Dermis microvascular lymphatic vessel endothelial cell (primary cell): ENCODE measurements around the gene USE1. TPM values are rescaled to one million over a fixed set of nuclear protein-coding genes. Genes with fewer than 3 reads are reported as not detected.

Experiments
- DNase-seq, 2 donors: peaks; one replicate each; pipeline versions ENCODE4 v3.0.0 to v3.0.0-alpha.2; 2010; ENCODE audit warnings: low read depth in 2 of 2
- total RNA-seq: library from RNA; depleted of rRNA; stranded (reverse); fragments of >200 nt; gene quantifications from 2 replicates; pipeline ENCODE4 v1.2.1, GENCODE V29; 2014

The USE1 gene
- total RNA-seq, 1 donor from 2014 or later: 11.6 TPM

DNA sequence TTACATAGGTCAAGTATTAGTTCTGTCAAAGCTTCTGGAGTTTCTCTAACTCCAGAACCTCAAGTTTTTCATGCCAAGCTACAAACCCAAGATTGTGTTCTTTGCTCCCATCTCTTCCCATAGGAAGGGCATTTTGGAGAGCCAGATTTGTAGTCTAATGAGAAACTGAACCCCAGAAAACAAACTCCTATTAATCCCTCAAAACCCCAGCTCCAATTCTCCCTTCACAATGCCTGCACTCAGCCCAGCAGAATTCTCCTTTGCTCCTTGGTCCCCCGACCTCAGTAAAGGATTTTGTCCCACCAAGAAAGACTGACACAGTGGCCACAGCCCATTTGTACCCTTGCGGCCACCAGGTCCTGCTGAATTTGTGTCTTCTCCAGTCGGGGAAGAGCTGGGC lies 41.0 kb downstream of the USE1 start:
- no peak for DNase-seq

- DNase-seq: no peak
Observed at GRCh38 chr19:17259118-17259780, 44.1 kb downstream of the USE1 start.

DNA sequence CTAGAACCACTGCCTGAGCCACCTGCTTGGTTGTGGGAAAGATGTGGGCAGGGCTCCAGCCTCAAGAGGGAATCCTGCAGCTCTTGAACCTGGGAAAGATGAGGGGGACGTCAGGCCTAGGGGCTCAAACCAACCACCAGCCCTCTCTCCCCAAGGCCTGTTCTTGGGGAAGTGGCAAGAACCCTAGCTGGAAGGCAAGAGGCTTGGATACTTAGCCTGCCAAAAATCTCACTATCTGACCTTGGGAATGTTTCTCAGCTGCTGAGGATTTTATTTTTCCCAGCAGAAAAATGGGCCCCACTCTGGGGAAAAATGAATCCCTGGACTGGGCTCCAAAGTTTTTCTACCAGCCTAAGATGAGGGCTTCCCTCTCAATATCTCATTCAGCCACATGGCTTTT lies 44.8 kb downstream of the USE1 start:
- no peak for DNase-seq

DNA sequence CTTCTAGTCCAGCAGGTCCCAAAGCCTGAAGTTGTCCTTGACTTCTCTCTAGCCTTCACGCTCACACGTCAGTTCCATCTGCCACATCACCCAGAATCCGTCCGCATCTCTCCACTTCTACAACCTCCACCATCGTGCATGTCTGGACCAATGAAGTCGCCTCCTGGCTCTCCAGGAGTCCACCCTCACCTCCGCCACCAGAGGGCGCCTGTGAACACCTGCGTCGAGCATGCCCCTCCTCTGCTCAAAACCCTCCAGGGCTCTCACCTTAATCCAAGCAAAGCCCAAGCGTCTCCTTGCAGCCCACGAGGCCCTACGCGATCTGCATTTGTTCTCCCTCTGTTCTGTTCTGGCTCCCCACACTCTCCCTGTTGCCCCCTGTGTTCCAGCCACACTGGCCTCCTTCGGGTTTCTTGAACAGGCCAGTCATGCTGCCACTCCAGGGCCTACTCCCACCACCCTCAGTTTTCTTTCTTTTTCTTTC lies 45.7 kb downstream of the USE1 start:
- DNase-seq: peak; percentile 57 to 79

DNA sequence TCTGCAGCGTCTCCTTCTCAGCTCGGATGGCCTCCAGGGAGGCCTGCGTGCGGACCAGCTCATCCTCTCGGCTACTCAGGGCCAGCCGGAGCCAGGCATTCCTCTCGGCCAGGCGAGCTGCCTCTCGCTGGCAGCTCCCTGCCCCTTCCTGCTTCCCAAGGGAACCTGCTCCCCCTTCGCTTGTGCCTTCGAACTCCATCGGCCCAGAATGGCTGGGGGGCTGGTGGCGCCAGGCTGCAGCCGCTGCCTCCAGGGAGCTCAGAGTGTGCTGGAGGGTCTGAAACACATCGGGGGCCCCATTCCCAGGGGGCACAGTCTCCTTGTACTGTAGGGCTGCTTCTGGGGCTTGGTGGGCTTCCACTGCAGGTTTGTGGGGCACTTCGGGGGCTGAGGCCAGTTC lies 47.4 kb downstream of the USE1 start:
- DNase-seq: peak in 1 of 2 donors; percentile 10

- DNase-seq: peak in 1 of 2 donors; percentile 11
Observed at GRCh38 chr19:17263712-17264640, 48.8 kb downstream of the USE1 start.

DNA sequence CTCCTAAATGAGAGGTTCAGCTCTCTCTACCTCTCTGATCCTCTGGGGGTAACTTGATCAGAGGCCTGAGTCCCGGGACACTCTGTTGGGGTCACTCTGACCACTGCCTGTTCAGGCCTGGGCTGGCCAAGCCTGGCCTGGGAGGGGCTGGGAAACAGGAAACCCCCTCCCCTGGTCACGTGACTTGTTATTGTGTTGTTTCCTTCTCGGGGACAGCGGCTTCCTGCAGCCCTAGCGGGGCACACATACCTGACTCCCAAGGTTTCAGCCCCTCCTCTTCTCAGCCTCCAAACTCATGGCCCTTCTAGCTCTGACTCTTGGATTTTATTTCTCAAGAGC lies 49.5 kb downstream of the USE1 start, which contains the start of gene USHBP1:
Gene USHBP1 (minus strand): TSS at position 105 of the 339 bp plus-strand sequence. CDS start 446 bp downstream, outside the sequence.
- DNase-seq: peak; percentile 90 to 93

DNA sequence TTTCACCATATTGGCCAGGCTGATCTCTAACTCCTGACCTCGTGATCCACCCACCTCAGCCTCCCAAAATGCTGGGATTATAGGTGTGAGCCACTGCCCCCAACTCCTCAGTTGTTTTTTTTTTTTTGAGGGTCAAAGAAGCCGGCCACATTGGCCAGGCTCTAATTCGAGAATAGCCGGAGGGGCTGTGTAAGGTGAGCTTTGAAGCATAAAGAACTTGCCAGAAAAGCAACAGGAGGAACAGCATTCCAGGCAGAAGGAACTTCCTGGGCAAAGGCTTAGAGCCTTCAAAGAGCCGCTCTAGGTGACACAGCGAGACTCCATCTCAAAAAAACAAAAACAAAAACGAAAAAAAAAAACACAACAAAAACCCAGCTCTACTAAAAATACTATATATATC lies 50.9 kb downstream of the USE1 start:
- no peak for DNase-seq

- DNase-seq: no peak
Observed at GRCh38 chr19:17266589-17266974, 51.4 kb downstream of the USE1 start.

DNA sequence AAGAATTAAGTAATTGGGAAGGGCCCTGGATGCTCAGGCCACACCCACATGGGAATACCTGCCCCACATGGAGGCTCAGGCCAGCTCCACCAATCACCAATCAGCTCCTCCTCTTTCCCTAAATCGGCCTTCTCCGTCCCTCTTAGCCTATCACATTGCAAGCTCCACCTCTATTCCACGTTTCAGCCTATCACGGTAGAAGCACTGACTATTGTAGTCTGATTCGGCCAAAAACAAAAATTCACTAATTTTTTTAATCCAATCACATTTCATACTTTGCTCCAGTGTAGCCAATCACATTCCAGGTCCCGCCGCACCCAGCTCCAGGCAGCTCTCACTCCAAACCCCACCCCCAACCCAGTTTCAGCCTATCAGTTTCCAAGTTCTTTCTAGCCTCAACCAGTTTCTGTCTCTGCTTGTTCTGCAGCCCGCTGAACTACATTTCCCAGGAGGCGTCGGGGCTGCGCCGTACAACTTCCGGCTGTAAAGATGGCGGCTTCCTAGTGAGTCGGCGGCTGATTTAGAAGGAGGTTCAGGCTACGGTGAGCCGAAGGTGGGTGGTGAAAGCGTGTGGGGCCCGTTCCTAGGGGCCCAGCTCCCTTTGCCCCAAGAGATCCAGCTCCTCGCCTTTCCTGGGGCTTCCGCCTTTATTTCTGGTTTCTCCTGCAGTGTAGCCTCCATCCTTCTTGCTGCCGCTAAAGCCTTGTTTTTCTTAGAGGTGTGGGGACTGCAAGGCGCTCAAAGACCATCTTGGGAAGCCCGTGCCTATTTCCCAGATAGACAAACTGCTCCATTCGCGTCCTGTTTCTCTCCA lies 52.0 kb downstream of the USE1 start, which contains the start of gene BABAM1:
Gene BABAM1 (plus strand): TSS at position 469 of the 814 bp plus-strand sequence. CDS start 1,364 bp downstream, outside the sequence.
- DNase-seq: peak; percentile 100

DNA sequence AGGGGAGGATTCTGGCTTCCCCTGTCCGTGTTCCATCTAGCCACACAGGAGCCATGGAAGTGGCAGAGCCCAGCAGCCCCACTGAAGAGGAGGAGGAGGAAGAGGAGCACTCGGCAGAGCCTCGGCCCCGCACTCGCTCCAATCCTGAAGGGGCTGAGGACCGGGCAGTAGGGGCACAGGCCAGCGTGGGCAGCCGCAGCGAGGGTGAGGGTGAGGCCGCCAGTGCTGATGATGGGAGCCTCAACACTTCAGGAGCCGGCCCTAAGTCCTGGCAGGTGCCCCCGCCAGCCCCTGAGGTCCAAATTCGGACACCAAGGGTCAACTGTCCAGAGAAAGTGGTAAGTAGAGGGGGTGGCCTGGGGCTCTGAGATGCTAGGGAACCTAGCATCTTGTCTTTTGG lies 53.6 kb downstream of the USE1 start:
- no peak for DNase-seq

Other genes with a start within 250 kb of the USE1 start
- 1.5 and 2.4 TPM in 2 replicates for gene CPAMD8, start 188.5 kb upstream of the USE1 start, total RNA-seq
- gene HAUS8, start 139.9 kb upstream of the USE1 start, total RNA-seq: 2.8 and 4.4 TPM in 2 replicates
- 27.1 and 38.3 TPM in 2 replicates for gene MYO9B, start 139.6 kb upstream of the USE1 start, total RNA-seq
- gene OCEL1, start 10.9 kb downstream of the USE1 start, total RNA-seq: 2.1 and 7.0 TPM in 2 replicates
- 31.6 and 32.9 TPM in 2 replicates for gene NR2F6, start 30.6 kb downstream of the USE1 start, total RNA-seq
- gene USHBP1, start 49.4 kb downstream of the USE1 start, total RNA-seq: 20.9 and 37.4 TPM in 2 replicates
- gene BABAM1, start 52.1 kb downstream of the USE1 start, total RNA-seq: 80.7 and 95.3 TPM in 2 replicates
- 0.51 and 0.63 TPM in 2 replicates for gene ANKLE1, start 66.5 kb downstream of the USE1 start, total RNA-seq
- 5.1 and 8.2 TPM in 2 replicates for gene ABHD8, start 88.1 kb downstream of the USE1 start, total RNA-seq
- gene MRPL34, start 90.5 kb downstream of the USE1 start, total RNA-seq: 42.1 and 46.1 TPM in 2 replicates
- gene DDA1, start 94.2 kb downstream of the USE1 start, total RNA-seq: 18.2 and 24.5 TPM in 2 replicates
- 1.8 and 2.8 TPM in 2 replicates for gene ANO8, start 119.5 kb downstream of the USE1 start, total RNA-seq
- gene GTPBP3, start 122.2 kb downstream of the USE1 start, total RNA-seq: 7.6 and 9.1 TPM in 2 replicates
- gene PLVAP, start 162.0 kb downstream of the USE1 start, total RNA-seq: 5.9 and 21.2 TPM in 2 replicates
- not detected in 2 replicates for gene CCDC194, start 178.8 kb downstream of the USE1 start, total RNA-seq
- gene BST2, start 190.3 kb downstream of the USE1 start, total RNA-seq: 1.9 and 4.0 TPM in 2 replicates
- gene MVB12A, start 204.7 kb downstream of the USE1 start, total RNA-seq: 29.4 and 41.7 TPM in 2 replicates
- not detected in 2 replicates for gene TMEM221, start 233.3 kb downstream of the USE1 start, total RNA-seq
- not detected in 2 replicates for gene NXNL1, start 245.6 kb downstream of the USE1 start, total RNA-seq